Measurements from ENCODE around the gene FEN1.

GRCh38 chr11:61841636-61842527 lies 49.2 kb downstream of the FEN1 start:
- TF ChIP-seq EGR1 (IDR thresholded peaks at IDR 0.05): no peak
- no peak for TF ChIP-seq TEAD4 (IDR thresholded peaks at IDR 0.05)
- no peak for TF ChIP-seq TCF12 (IDR thresholded peaks at IDR 0.05; ENCODE audit: low read depth)
- TF ChIP-seq RAD21 (IDR thresholded peaks at IDR 0.05; ENCODE audit: low read depth): no peak
- TF ChIP-seq YY1 (IDR thresholded peaks at IDR 0.05; ENCODE audit: low read depth): no peak
- no peak for TF ChIP-seq CEBPB (IDR thresholded peaks at IDR 0.05)
- no peak for TF ChIP-seq EP300 (IDR thresholded peaks at IDR 0.05; ENCODE audit: borderline replicate concordance)
- TF ChIP-seq CREB1 (IDR thresholded peaks at IDR 0.05; ENCODE audit: low read depth): no peak
- TF ChIP-seq MAX (IDR thresholded peaks at IDR 0.05): no peak
- no peak for TF ChIP-seq TAF1 (IDR thresholded peaks at IDR 0.05; ENCODE audit: low read depth)
